ENCODE measurements around the gene CSAD.
A peak's percentile ranks its signal among the peaks of the same experiment; 100 is the strongest.

DNA sequence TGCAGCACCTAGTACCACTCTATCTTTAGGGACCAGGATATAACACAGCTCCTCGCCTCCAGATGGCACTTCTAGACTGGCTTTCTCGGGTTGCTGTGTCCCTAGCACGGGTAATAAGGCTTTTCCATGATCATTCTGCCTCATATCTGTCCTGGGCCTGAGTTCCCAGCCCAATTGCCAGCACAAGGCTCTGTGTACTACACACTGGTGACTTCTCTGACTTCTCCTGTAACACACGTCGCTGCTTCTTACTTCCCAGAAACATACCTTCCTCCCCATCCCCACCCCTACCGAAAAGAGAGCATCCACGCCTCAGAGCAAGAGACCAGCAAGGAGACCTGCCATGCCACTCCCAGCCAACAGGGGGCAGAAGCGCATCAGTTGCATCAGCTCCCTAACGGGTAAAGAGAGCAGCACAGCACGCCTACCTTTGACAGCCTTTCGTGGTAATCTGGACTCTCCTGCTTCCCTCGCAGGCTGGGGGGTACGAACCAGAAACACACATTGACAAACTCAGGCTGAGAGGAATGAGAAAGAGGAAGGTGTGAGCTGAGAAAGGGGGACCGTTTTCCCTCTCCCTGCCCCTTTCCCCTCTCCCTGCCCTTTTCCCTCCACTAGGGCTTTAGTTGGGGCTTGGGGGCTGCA, 21.4 kb downstream of the CSAD start:
- peak in 2 of 3 donors; percentile 67 to 95 for TF ChIP-seq CTCF (IDR thresholded peaks at IDR 0.05)
- no peak for TF ChIP-seq POLR2A (IDR thresholded peaks at IDR 0.05)
